Liver (tissue), 9 donors: ENCODE data around the gene THSD4. TPM values are rescaled to one million over a fixed set of nuclear protein-coding genes. Genes with fewer than 3 reads are reported as not detected.

ENCODE experiments used
- DNase-seq: peaks from one replicate; pipeline ENCODE4 v3.0.0-alpha.2; 2017; ENCODE audit warnings: low spot score
- H3K27ac ChIP-seq, 2 donors: one replicate each; pipeline ENCODE4 v1.7.0; 2013; ENCODE audit warnings: inconsistent platforms in 2 of 2, low read length in 2 of 2, control low read depth in 1 of 2, low read depth in 1 of 2, mild to moderate bottlenecking in 1 of 2
- H3K27me3 ChIP-seq, 4 donors: one replicate each; pipeline versions ENCODE4 v1.6.1 to v1.7.0; 2013; ENCODE audit warnings: low read length in 3 of 4, inconsistent platforms in 1 of 4, mild to moderate bottlenecking in 1 of 4, moderate library complexity in 1 of 4; ENCODE audit not compliant: control insufficient read depth in 4 of 4, insufficient read depth in 4 of 4
- H3K36me3 ChIP-seq, 4 donors: one replicate each; pipeline versions ENCODE4 v1.6.1 to v1.7.0; 2013; ENCODE audit warnings: low read length in 3 of 4, mild to moderate bottlenecking in 3 of 4, low read depth in 1 of 4, moderate library complexity in 1 of 4; ENCODE audit not compliant: control insufficient read depth in 4 of 4, insufficient read depth in 3 of 4
- H3K4me1 ChIP-seq, 4 donors: one replicate each; pipeline versions ENCODE4 v1.6.1 to v1.7.0; 2013; ENCODE audit warnings: low read length in 3 of 4, mild to moderate bottlenecking in 3 of 4, moderate library complexity in 1 of 4; ENCODE audit not compliant: control insufficient read depth in 4 of 4, insufficient read depth in 4 of 4
- H3K4me3 ChIP-seq, 3 donors: one replicate each; pipeline versions ENCODE4 v1.6.1 to v1.7.0; 2013; ENCODE audit warnings: low read length in 3 of 3, control low read depth in 1 of 3, low read depth in 1 of 3, mild to moderate bottlenecking in 1 of 3
- H3K9ac ChIP-seq, 2 donors: one replicate each; pipeline ENCODE4 v1.7.0; 2013; ENCODE audit warnings: low read length in 2 of 2, mild to moderate bottlenecking in 2 of 2, moderate library complexity in 2 of 2, control low read depth in 1 of 2, low read depth in 1 of 2
- H3K9me3 ChIP-seq, 4 donors: one replicate each; pipeline versions ENCODE4 v1.6.1 to v1.7.0; 2013; ENCODE audit warnings: low read length in 3 of 4; ENCODE audit not compliant: control insufficient read depth in 4 of 4
- CTCF ChIP-seq: fragments of 150-350 bp; IDR thresholded peaks from 2 replicates; pipeline ENCODE4 v1.5.1; 2017; ENCODE audit warnings: improper control_type of control experiment, low read depth, low read length; ENCODE audit not compliant: missing input control
- EGR1 ChIP-seq, 2 donors: IDR thresholded peaks; 2 replicates each; pipeline ENCODE4 v1.6.1; 2016 to 2018; ENCODE audit warnings: antibody characterized with exemption in 2 of 2, low read depth in 2 of 2
- FOXA1 ChIP-seq: IDR thresholded peaks from 2 replicates; pipeline ENCODE4 v1.6.1; 2016; ENCODE audit warnings: antibody characterized with exemption
- FOXA2 ChIP-seq: IDR thresholded peaks from 2 replicates; pipeline ENCODE4 v1.6.1; 2016; ENCODE audit warnings: antibody characterized with exemption
- GABPA ChIP-seq, 2 donors: IDR thresholded peaks in 1 of 2; conservative IDR thresholded peaks in 1 of 2; 2 replicates each; pipeline ENCODE4 v1.6.1; 2016; ENCODE audit warnings: antibody characterized with exemption in 2 of 2, mild to moderate bottlenecking in 1 of 2, moderate library complexity in 1 of 2
- HNF4G ChIP-seq: IDR thresholded peaks from 2 replicates; pipeline ENCODE4 v1.6.1; 2016; ENCODE audit warnings: antibody characterized with exemption
- JUND ChIP-seq, 2 donors: IDR thresholded peaks; 2 replicates each; pipeline ENCODE4 v1.6.1; 2016; ENCODE audit warnings: antibody characterized with exemption in 2 of 2
- MAX ChIP-seq: IDR thresholded peaks from 2 replicates; pipeline ENCODE4 v1.6.1; 2016; ENCODE audit warnings: antibody characterized with exemption
- NR2F2 ChIP-seq: IDR thresholded peaks from 2 replicates; pipeline ENCODE4 v1.6.1; 2016; ENCODE audit warnings: antibody characterized with exemption
- RAD21 ChIP-seq, 2 donors: IDR thresholded peaks; 2 replicates each; pipeline ENCODE4 v1.6.1; 2016; ENCODE audit warnings: antibody characterized with exemption in 2 of 2, mild to moderate bottlenecking in 2 of 2
- RXRA ChIP-seq, 2 donors: IDR thresholded peaks; 2 replicates each; pipeline ENCODE4 v1.6.1; 2017 to 2018; ENCODE audit warnings: antibody characterized with exemption in 2 of 2, mild to moderate bottlenecking in 1 of 2
- SP1 ChIP-seq: IDR thresholded peaks from 2 replicates; pipeline ENCODE4 v1.6.1; 2018; ENCODE audit warnings: antibody characterized with exemption, mild to moderate bottlenecking
- TAF1 ChIP-seq: conservative IDR thresholded peaks from 2 replicates; pipeline ENCODE4 v1.6.1; 2016; ENCODE audit warnings: antibody characterized with exemption, mild to moderate bottlenecking
- YY1 ChIP-seq: IDR thresholded peaks from 2 replicates; pipeline ENCODE4 v1.6.1; 2016; ENCODE audit warnings: antibody characterized with exemption, mild to moderate bottlenecking
- ZBTB33 ChIP-seq: IDR thresholded peaks from 2 replicates; pipeline ENCODE4 v1.6.1; 2016; ENCODE audit warnings: antibody characterized with exemption
- WGBS: extraction: QIAGEN DNeasy Blood & Tissue Kit; methylation state at CpG from one replicate; pipeline ENCODE4 v1.1.7; 2013; 5-methylcytosine and 5-hydroxymethylcytosine counted together
- polyA plus RNA-seq, 2 donors: library from polyadenylated mRNA; stranded (reverse) in 1 of 2; unstranded in 1 of 2; fragments of 200-250 nt in 1 of 2; fragments of >200 nt in 1 of 2; fragmentation: Nextera tagmentation in 1 of 2; extraction: Ambion mirVana in 1 of 2; gene quantifications; one replicate each; pipeline versions ENCODE4 v1.2.1 to v1.2.3, GENCODE V29; 2013 to 2015
- total RNA-seq, 2 donors: library from RNA; depleted of rRNA; stranded (reverse); fragments of >200 nt; gene quantifications; one replicate each; pipeline ENCODE4 v1.2.3, GENCODE V29; 2014
- TF ChIP-seq, protein P1 (sequence below): IDR thresholded peaks from 2 replicates; pipeline ENCODE4 v1.6.1; 2016; ENCODE audit warnings: antibody characterized with exemption, mild to moderate bottlenecking
- donor health status: healthy.
- donor health status: healthy.
- donor health status: healthy.
- donor health status: healthy.
- donor health status: healthy.

The THSD4 gene
- total and polyA plus RNA-seq, 4 donors = 0.23 to 11.5 (median 1.9) TPM

GRCh38 chr15:71357321-71357732 lies 242.1 kb downstream of the THSD4 start:
- 63% methylated on average over 9 of the region's 9 CpGs for WGBS
- peaks cover 0 to 1% (median 0%) of the 10 kb centered on the region in 4 donors for H3K36me3 ChIP-seq
- H3K27me3 ChIP-seq = no peaks in the 10 kb centered on the region
- TF ChIP-seq FOXA1 (no peak), EGR1 (IDR thresholded peaks at IDR 0.05; ENCODE audit: low read depth in 2 of 2) (no peak), JUND (IDR thresholded peaks at IDR 0.05) (no peak), TAF1 (no peak)
- TF ChIP-seq, protein P1, sequence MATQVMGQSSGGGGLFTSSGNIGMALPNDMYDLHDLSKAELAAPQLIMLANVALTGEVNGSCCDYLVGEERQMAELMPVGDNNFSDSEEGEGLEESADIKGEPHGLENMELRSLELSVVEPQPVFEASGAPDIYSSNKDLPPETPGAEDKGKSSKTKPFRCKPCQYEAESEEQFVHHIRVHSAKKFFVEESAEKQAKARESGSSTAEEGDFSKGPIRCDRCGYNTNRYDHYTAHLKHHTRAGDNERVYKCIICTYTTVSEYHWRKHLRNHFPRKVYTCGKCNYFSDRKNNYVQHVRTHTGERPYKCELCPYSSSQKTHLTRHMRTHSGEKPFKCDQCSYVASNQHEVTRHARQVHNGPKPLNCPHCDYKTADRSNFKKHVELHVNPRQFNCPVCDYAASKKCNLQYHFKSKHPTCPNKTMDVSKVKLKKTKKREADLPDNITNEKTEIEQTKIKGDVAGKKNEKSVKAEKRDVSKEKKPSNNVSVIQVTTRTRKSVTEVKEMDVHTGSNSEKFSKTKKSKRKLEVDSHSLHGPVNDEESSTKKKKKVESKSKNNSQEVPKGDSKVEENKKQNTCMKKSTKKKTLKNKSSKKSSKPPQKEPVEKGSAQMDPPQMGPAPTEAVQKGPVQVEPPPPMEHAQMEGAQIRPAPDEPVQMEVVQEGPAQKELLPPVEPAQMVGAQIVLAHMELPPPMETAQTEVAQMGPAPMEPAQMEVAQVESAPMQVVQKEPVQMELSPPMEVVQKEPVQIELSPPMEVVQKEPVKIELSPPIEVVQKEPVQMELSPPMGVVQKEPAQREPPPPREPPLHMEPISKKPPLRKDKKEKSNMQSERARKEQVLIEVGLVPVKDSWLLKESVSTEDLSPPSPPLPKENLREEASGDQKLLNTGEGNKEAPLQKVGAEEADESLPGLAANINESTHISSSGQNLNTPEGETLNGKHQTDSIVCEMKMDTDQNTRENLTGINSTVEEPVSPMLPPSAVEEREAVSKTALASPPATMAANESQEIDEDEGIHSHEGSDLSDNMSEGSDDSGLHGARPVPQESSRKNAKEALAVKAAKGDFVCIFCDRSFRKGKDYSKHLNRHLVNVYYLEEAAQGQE = no peak
- H3K9me3 ChIP-seq = no peaks in the 10 kb centered on the region
- no peak overlapping the region for H3K9ac ChIP-seq
- H3K4me3 ChIP-seq = no peak overlapping the region
- DNase-seq = no peak
- H3K27ac ChIP-seq = no peak overlapping the region
- H3K4me1 ChIP-seq = peaks cover 0 to 6% (median 0%) of the 10 kb centered on the region in 4 donors

GRCh38 chr15:71357967-71358366 lies 242.7 kb downstream of the THSD4 start:
- DNase-seq = no peak
- no peak overlapping the region for H3K9ac ChIP-seq
- H3K4me3 ChIP-seq = no peak overlapping the region
- H3K9me3 ChIP-seq = no peaks in the 10 kb centered on the region
- TF ChIP-seq HNF4G = no peak
- no peak for TF ChIP-seq ZBTB33
- TF ChIP-seq RXRA (IDR thresholded peaks at IDR 0.05) = no peak
- TF ChIP-seq FOXA1 = no peak
- no peak for TF ChIP-seq TAF1
- no peak for TF ChIP-seq NR2F2
- no peak for TF ChIP-seq FOXA2
- no peak for TF ChIP-seq JUND (IDR thresholded peaks at IDR 0.05)
- TF ChIP-seq GABPA (IDR thresholded peaks at IDR 0.05 in 1 of 2, conservative IDR thresholded peaks at IDR 0.05 in 1 of 2) = no peak
- no peak for TF ChIP-seq RAD21 (IDR thresholded peaks at IDR 0.05)
- TF ChIP-seq, protein P1 = no peak
- TF ChIP-seq SP1 = no peak
- TF ChIP-seq YY1 = no peak
- TF ChIP-seq CTCF = no peak
- TF ChIP-seq MAX = no peak
- H3K36me3 ChIP-seq = no peaks in the 10 kb centered on the region
- no peaks in the 10 kb centered on the region for H3K27me3 ChIP-seq
- 96% methylated on average over 4 of the region's 4 CpGs for WGBS
- H3K27ac ChIP-seq = no peak overlapping the region
- H3K4me1 ChIP-seq = peaks cover 0 to 4% (median 0%) of the 10 kb centered on the region in 4 donors
